Right atrium auricular region (tissue), 2 donors: ENCODE data around the gene UBN2. TPM values are rescaled to one million over a fixed set of nuclear protein-coding genes. Genes with fewer than 3 reads are reported as not detected.
A peak's percentile ranks its signal among the peaks of the same experiment; 100 is the strongest.

ENCODE experiments used
- DNase-seq: peaks from one replicate; pipeline ENCODE4 v3.0.0-alpha.2; 2019; ENCODE audit warnings: low spot score
- H3K27ac ChIP-seq, 2 donors: fragments of 200-600 bp; sonication (generic); 1 replicate in 1 of 2; 2 replicates in 1 of 2; pipeline ENCODE4 v1.5.1; 2016 to 2019
- H3K27me3 ChIP-seq, 2 donors: fragments of 200-600 bp; sonication (generic); one replicate each; pipeline versions ENCODE4 v1.5.1 to v1.6.0; 2017 to 2019
- H3K36me3 ChIP-seq: fragments of 200-600 bp; sonication (generic); one replicate; pipeline ENCODE4 v1.5.1; 2016
- H3K4me1 ChIP-seq, 2 donors: fragments of 200-600 bp; sonication (generic); one replicate each; pipeline versions ENCODE4 v1.5.1 to v1.6.0; 2017 to 2019
- H3K4me3 ChIP-seq, 2 donors: fragments of 200-600 bp; sonication (generic); 1 replicate in 1 of 2; 2 replicates in 1 of 2; pipeline ENCODE4 v1.5.1; 2017 to 2019; ENCODE audit warnings: mild to moderate bottlenecking in 1 of 2, moderate library complexity in 1 of 2
- H3K9me3 ChIP-seq, 2 donors: fragments of 200-600 bp; sonication (generic); one replicate each; pipeline ENCODE4 v1.5.1; 2019
- total RNA-seq, 2 donors: library from RNA; depleted of rRNA; stranded (reverse); fragments of >200 nt; gene quantifications; one replicate each; pipeline ENCODE4 v1.1.0, GENCODE V29; 2016
- TF ChIP-seq, protein P1 (sequence below), 2 donors: fragments of 200-600 bp; sonication (generic); IDR thresholded peaks; one replicate each; pipeline ENCODE4 v1.5.1; 2019; ENCODE audit warnings: antibody characterized with exemption in 2 of 2

Gene UBN2
- total RNA-seq, 2 donors from 2014 or later = 7.9 to 8.5 TPM

DNA sequence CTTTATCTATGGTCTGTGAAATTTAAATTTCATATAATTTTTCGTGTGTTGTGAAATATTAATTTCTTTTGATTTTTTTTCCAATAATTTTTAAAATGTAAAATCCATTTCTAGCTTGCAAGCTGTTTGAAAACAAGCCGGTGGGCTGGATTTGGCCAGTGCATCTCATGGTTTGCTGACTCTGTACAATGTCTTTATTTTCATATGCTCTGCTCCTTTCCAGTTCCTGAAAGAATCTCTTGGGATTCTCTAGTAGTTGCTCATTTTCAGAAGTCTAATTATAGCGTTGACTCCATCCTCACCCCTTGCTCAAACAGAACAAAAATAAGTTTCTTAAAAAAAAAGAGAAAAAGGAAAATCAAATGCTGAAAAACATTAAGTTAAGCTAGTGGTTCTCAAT is 21.4 kb downstream of the UBN2 start:
- H3K4me1 ChIP-seq = no peaks in the 10 kb centered on the region
- no peak for DNase-seq
- H3K27ac ChIP-seq = no peak overlapping the region
- peaks cover 40% of the 10 kb centered on the region for H3K36me3 ChIP-seq
- no peak overlapping the region for H3K4me3 ChIP-seq
- H3K9me3 ChIP-seq = no peaks in the 10 kb centered on the region
- TF ChIP-seq, protein P1, sequence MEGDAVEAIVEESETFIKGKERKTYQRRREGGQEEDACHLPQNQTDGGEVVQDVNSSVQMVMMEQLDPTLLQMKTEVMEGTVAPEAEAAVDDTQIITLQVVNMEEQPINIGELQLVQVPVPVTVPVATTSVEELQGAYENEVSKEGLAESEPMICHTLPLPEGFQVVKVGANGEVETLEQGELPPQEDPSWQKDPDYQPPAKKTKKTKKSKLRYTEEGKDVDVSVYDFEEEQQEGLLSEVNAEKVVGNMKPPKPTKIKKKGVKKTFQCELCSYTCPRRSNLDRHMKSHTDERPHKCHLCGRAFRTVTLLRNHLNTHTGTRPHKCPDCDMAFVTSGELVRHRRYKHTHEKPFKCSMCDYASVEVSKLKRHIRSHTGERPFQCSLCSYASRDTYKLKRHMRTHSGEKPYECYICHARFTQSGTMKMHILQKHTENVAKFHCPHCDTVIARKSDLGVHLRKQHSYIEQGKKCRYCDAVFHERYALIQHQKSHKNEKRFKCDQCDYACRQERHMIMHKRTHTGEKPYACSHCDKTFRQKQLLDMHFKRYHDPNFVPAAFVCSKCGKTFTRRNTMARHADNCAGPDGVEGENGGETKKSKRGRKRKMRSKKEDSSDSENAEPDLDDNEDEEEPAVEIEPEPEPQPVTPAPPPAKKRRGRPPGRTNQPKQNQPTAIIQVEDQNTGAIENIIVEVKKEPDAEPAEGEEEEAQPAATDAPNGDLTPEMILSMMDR (IDR thresholded peaks at IDR 0.05) = no peak
- H3K27me3 ChIP-seq = no peaks in the 10 kb centered on the region

DNA sequence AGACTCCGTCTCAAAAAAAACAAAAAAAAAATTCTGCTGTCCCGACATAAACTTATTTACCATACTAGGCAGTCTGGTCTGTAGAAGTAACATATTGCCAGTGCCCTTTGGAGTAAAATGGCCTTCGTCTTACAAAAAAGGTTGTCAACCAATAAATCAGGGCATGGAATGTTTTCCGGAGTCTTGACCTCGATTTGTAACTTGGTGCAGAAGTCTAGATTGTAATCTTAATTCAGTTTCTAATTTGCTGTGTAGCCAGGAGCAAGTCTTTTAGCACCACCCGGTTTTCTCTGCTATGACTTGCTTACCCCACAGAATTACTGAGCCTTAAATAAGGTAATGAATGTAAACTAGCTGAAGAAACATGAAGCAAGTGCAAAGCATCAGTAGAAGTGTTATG is 23.2 kb downstream of the UBN2 start:
- Histone ChIP-seq H3K4me3 (no peak overlapping the region), H3K4me1 (no peaks in the 10 kb centered on the region), H3K27ac (no peak overlapping the region), H3K27me3 (no peaks in the 10 kb centered on the region), H3K36me3 (peaks cover 53% of the 10 kb centered on the region), H3K9me3 (no peaks in the 10 kb centered on the region)
- TF ChIP-seq, protein P1 (IDR thresholded peaks at IDR 0.05) = no peak
- DNase-seq = no peak

DNA sequence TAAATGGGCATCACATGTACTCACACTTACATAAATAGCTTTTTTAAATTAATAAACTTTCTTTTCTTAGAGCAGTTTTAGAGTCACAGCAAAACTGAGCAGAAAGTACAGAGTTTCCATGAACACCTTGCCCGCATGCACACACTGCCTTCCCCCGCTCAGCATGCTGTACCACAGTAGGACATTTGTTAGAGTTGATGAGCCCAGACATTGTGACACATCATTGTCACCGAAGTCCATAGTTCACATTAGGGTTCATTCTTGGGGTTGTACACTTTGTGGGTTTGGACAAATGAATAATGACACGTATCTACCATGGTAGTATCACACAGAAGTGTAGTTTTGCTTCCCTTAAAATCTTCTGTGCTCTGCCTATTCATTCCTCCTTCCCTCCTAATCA is 23.7 kb downstream of the UBN2 start:
- Histone ChIP-seq H3K9me3 (no peaks in the 10 kb centered on the region), H3K27ac (no peak overlapping the region), H3K4me3 (no peak overlapping the region), H3K36me3 (peaks cover 58% of the 10 kb centered on the region), H3K27me3 (no peaks in the 10 kb centered on the region), H3K4me1 (no peaks in the 10 kb centered on the region)
- TF ChIP-seq, protein P1 (IDR thresholded peaks at IDR 0.05) = no peak
- no peak for DNase-seq

DNA sequence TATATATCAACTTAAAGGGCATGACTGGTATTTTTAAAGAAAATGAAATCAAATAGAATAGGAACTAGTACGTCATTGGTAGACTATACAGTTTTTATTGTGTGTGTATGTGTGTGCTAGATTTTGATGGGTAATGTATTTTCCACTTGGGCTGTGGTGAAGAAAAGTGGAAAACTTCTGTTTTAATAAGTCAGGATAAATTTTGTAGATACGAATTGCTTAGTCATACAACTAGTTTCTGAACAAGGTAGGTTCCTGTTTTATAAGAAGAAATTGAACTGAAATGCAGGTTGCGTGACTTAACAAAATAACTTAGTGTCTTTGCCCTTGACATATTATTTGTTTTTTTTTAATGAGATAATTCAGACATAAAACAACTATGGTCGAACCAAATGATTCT is 24.3 kb downstream of the UBN2 start:
- Histone ChIP-seq H3K36me3 (peaks cover 58% of the 10 kb centered on the region), H3K27ac (no peak overlapping the region), H3K4me1 (no peaks in the 10 kb centered on the region), H3K27me3 (no peaks in the 10 kb centered on the region), H3K4me3 (no peak overlapping the region), H3K9me3 (no peaks in the 10 kb centered on the region)
- TF ChIP-seq, protein P1 (IDR thresholded peaks at IDR 0.05) = no peak
- no peak for DNase-seq

DNA sequence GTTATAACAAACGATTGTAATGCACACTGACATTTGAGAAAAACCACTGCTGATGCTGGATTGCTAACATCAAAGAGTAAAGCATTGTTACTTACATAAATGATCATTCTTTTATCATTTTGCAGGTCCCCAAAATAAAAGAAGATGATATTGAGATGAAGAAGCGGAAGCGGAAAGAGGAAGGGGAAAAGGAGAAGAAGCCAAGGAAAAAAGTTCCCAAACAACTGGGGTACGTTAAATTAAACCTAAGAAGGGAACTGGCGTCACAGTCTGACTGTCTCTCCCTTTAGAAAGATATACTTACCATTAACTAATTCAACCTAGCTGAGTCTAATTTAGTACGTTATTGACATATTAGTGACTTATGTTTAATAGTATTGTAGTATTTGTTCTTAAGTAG is 28.1 kb downstream of the UBN2 start:
- Histone ChIP-seq H3K27me3 (no peaks in the 10 kb centered on the region), H3K36me3 (peaks cover 61% of the 10 kb centered on the region)
- TF ChIP-seq, protein P1 (IDR thresholded peaks at IDR 0.05) = no peak

DNA sequence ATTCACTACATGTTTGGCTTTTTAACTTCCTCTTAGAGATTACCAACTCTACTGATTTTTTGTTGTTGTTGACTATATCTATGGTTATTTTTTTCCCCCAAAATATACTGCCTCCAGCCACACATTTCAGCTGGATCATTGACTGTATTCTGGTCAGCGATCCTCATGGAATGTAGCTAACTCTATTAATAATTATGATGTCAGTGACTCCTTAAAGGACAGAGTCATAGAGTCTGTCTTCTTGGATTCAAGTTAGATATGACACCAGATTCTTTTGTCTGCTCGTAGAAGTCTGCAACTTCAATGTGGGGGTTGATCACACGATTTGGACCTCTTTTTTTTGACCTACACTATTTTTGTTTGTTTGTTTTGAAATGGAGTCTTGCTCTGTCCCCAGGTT is 33.2 kb downstream of the UBN2 start:
- no peaks in the 10 kb centered on the region for H3K9me3 ChIP-seq

More for the DNA sequence above, 28.1 kb downstream of the UBN2 start:
- H3K9me3 ChIP-seq = no peaks in the 10 kb centered on the region
- no peaks in the 10 kb centered on the region for H3K4me1 ChIP-seq
- DNase-seq = no peak
- no peak overlapping the region for H3K4me3 ChIP-seq
- H3K27ac ChIP-seq = no peak overlapping the region

More for the DNA sequence above, 33.2 kb downstream of the UBN2 start:
- Histone ChIP-seq H3K27ac (peak overlapping the region in 1 of 2 donors; percentile 61), H3K27me3 (no peaks in the 10 kb centered on the region), H3K36me3 (peaks cover 53% of the 10 kb centered on the region), H3K4me3 (no peak overlapping the region), H3K4me1 (no peaks in the 10 kb centered on the region)
- TF ChIP-seq, protein P1 (IDR thresholded peaks at IDR 0.05) = no peak
- DNase-seq = no peak
